CD4-positive, alpha-beta T cell treated with Interleukin-4 for 1 hour (primary cell): ENCODE data around the gene TXNL4A.
A peak's percentile ranks its signal among the peaks of the same experiment; 100 is the strongest.

Source experiments
- DNase-seq, 2 donors: peaks; one replicate each; pipeline ENCODE4 v3.0.0-alpha.2; 2020 to 2022

The TXNL4A gene

DNA sequence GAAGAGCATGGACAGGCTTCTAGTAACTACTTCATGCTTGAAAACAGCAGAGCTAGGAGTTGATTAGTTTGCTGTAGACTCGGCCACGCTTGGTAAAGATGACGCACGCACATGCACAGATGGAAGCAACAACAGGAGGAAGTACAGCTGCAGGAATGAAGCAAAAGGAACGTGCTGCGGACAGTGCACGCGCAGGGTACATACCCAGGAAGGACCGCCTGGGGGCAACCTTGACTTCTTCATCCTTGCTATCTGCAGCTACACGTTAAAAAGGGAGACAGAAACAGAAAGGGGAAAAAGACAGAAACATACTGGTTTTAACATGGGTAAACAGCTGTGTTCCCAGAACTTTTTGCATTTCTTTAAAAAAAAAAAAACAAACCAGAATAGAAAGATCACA is 54.6 kb downstream of the TXNL4A start:
- peak in 1 of 2 donors; percentile 8 for DNase-seq

- no peak for DNase-seq
Observed at GRCh38 chr18:79932907-79933306, 55.5 kb downstream of the TXNL4A start.

GRCh38 chr18:79931475-79931874 is 56.9 kb downstream of the TXNL4A start:
- no peak for DNase-seq

GRCh38 chr18:79930020-79930642 is 58.2 kb downstream of the TXNL4A start:
- DNase-seq, result no peak

GRCh38 chr18:79928563-79928960 is 59.8 kb downstream of the TXNL4A start:
- DNase-seq, result peak in 1 of 2 donors; percentile 8

DNA sequence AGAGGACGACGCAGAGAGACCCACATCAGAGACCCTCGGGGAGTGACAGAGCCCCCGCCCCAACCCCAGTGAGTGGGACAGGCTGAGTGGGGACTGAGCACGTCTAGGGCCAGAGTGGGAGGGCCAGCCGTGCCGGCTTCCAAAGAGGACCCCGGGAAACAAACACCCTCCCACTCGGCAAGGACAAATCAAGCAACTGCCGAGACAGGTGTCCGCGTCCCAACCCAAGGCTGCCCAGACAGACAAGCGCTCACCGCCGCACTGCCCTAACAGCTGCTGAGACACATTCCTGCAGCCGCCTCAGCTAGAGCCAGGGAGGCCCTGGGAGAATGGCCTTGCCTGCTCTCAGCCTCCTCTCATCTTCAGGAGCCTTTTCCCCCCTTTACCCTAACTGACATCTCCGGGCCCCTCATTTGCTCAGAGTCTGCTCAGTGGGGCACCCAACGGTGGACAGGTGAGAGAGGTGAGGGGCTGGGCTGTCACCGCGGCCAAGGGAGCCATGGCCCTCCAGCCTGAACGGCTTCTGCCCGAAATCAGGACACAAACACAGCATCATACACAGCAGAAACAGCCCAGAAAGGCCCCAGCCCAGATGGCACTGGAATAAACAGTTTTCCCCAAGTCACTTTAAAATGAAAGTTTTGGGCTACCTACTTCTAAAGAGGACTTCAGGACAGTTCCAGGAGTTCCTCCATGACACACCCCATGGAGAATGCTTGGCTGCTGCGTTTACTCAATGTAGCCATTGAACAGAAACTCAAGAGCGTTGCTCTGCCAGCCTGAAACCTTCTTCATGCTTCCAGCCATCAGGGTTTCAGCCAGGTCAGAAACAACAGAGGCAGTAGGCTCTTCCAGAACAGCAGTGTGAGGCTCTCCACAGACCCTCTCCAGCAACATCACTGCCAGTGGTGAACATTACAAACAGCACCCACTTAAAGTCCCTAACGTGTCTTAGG is 60.5 kb downstream of the TXNL4A start:
- DNase-seq, result peak in 1 of 2 donors; percentile 9

DNA sequence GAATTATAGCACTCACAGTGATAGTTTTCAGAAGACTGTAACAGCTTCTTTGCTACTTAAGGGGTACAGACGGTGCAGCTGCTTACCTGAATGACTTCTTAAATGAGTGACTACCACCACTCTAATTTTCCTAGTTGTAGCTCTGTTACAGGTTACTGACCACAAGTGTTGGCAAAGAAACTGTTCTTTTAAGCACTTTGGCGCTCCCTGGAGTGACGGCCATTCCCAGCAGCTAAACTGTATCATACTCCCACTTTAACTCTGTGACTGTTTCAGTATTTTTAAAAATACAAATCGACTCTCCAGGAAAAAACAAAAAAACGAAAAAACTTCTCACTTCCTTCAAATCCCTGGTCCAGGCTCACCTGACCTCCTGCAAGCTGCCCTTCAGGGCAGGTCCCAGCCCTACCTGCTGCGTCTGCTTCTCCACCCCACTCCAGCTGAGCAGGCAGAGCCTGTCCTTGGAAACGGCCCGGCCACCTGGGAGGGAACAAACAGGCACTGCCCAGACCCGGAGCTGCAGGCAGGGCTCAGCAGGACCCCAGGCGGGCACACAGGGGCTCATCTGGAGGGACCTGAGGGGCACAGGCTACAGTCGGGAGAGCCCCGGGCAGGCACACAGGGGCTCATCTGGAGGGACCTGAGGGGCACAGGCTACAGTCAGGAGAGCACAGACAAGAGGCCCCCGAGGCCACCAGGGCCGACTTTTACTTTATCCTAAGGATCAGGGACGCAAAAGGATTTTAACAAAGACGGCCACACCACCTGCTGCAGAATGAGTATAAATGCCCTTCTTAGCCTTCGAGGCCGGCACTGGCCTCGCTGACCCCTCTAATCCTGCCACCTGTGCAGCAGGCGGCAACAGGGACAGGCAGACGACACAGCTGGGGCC is 61.4 kb downstream of the TXNL4A start:
- no peak for DNase-seq

GRCh38 chr18:79926306-79926705 is 62.1 kb downstream of the TXNL4A start:
- DNase-seq, result peak in 1 of 2 donors; percentile 7

GRCh38 chr18:79924814-79925731 is 63.3 kb downstream of the TXNL4A start:
- DNase-seq, result peak in 1 of 2 donors; percentile 4

DNA sequence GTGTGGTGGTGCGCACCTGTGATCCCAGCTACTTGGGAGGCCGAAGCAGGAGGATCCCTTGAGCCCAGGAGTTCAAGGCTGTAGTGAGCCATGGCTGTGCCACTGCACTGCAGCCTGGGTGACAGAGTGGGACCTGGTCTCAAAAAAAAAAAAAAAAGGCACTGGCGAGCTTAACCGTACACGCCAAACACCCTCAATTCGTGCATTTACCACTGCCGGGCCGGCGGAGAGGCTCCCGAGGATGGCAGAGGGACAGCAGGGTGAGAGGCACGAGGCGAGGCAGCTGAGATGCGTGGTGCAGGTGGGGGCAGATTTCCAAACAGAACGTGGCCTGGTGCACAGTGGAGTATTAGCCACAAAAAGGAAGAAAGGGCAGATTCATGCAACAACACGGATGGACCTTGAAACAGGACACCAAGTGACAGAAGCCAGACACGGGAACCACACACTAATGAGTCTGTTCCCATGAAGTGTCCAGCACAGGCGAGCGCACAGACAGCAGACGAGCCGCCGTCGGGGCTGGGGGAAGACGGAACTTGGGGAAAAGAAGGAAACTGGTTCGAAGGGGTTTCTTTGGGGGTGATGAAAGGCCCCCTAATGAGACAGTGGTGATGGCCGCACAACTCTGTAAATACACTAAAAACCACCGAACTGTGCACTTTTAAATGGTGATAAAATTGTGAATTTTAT is 64.3 kb downstream of the TXNL4A start:
- peak in 1 of 2 donors; percentile 10 for DNase-seq

GRCh38 chr18:79922971-79923411 is 65.4 kb downstream of the TXNL4A start:
- DNase-seq, result peak in 1 of 2 donors; percentile 9

DNA sequence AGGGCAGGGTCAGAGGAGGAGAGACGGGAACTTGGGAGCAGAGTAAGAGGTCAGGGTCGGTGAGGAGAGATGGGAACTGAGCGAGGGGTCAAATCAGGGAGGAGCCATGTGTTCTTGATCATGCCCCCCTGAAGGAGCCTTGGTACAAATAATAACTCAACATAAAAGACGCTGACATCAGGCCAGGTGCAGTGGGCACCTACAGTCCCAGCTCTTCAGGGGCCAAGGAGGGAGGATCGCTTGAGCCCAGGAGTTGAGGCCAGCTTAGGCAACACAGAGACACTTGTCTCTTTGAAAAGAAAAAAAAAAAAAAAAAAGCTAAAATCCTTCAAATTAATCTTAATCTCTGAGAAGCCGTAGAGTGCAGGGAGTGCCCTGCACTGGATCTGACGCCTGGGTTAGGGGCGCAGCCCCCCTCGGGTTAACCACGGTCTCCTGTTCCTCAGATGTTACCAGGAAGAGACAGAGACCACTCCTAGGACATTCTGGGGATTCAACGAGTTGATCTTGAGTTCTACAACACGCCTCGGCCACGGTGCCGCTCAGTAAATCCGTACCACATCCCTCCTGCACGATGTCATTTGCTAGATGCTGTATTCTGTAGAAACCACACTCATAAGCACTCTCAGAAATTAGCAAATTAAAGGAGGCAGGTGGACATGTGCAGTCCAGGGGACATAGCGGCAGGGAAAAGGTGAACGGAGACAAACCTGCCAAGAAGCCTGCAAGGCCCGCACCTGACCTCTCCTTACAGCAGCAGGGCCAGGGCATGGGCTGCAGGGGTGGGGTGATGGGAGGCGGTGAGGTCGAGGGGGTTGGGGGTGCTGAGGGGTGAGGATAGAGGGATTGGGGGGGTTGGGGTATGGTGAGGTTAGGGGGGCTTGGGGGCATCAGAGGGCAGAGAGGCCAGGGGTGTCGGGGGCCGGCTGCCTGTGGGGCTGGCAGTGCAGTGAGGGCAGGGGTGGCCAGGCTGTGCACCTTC is 66.1 kb downstream of the TXNL4A start:
- peak in 1 of 2 donors; percentile 14 for DNase-seq
